Neural progenitor cell (in vitro differentiated cells): Measurements from ENCODE around the gene TRIO.

Experiments used
- CTCF ChIP-seq: fragments of 200-600 bp; sonication (generic); IDR thresholded peaks from 2 replicates; pipeline ENCODE4 v1.5.1; 2017; ENCODE audit warnings: antibody characterized with exemption, mild to moderate bottlenecking
- EZH2 ChIP-seq: fragments of 200-600 bp; sonication (generic); IDR thresholded peaks from 2 replicates; pipeline ENCODE4 v1.6.1; 2017; ENCODE audit warnings: antibody characterized with exemption, mild to moderate bottlenecking, moderate library complexity
- EZH2phosphoT487 ChIP-seq: fragments of 200-600 bp; sonication (generic); IDR thresholded peaks from 2 replicates; pipeline ENCODE4 v1.6.1; 2017; ENCODE audit warnings: antibody characterized with exemption

GRCh38 chr5:14109041-14109747, 33.9 kb upstream of the TRIO start:
- TF ChIP-seq CTCF (no peak), EZH2 (no peak), EZH2phosphoT487 (no peak)
